Caco-2 (cell line): ENCODE data around the gene C1orf146. TPM values are rescaled to one million over a fixed set of nuclear protein-coding genes. Genes with fewer than 3 reads are reported as not detected.

Source experiments
- BruUV-seq: library from RNA; stranded (reverse); fragments of 400-500 nt; replicated peaks from 2 replicates; lab custom pipeline; 2021; lab: Mats Ljungman, UMichigan
- CTCF ChIA-PET: fragments of 300-600 bp; sonication (Branson Sonifier 250); formaldehyde crosslinking; loops from one replicate; lab custom pipeline; 2022; ENCODE audit warnings: antibody characterized with exemption; lab: Charles Lee
- POLR2A ChIA-PET: fragments of 300-600 bp; sonication (Branson Sonifier 250); formaldehyde crosslinking; loops from one replicate; lab custom pipeline; 2022; ENCODE audit warnings: antibody characterized with exemption; lab: Charles Lee
- DNase-seq, 2 experiments: peaks; one replicate each; pipeline versions ENCODE4 v3.0.0 to v3.0.0-alpha.2; 2020 to 2022
- H3K27me3 ChIP-seq: replicated peaks from 2 replicates; pipeline ENCODE4 v1.6.0; 2011; ENCODE audit warnings: low read length; ENCODE audit not compliant: control insufficient read depth, insufficient read depth
- H3K36me3 ChIP-seq: 2 replicates; pipeline ENCODE4 v1.5.1; 2011; ENCODE audit warnings: low read length; ENCODE audit not compliant: control insufficient read depth, insufficient read depth
- H3K4me1 ChIP-seq: fragments of 250-450 bp; sonication (Bioruptor Pico); 2 replicates; pipeline ENCODE4 v1.5.1; 2020; ENCODE audit warnings: mild to moderate bottlenecking
- H3K4me3 ChIP-seq: 2 replicates; pipeline ENCODE4 v1.5.1; 2011; ENCODE audit warnings: low read depth, mild to moderate bottlenecking, control low read depth, low read length
- H3K9me3 ChIP-seq: fragments of 250-450 bp; sonication (Bioruptor Pico); 2 replicates; pipeline ENCODE4 v1.5.1; 2020; ENCODE audit warnings: mild to moderate bottlenecking, moderate library complexity
- H3K27ac Mint-ChIP-seq: one replicate; pipeline ENCODE4 v1.8.0; 2022; ENCODE audit warnings: mixed read lengths; ENCODE audit not compliant: unreplicated experiment
- H3K27me3 Mint-ChIP-seq: one replicate; pipeline ENCODE4 v1.8.0; 2022; ENCODE audit warnings: mixed read lengths; ENCODE audit not compliant: insufficient read depth, unreplicated experiment
- H3K36me3 Mint-ChIP-seq: one replicate; pipeline ENCODE4 v1.8.0; 2022; ENCODE audit warnings: mild to moderate bottlenecking, mixed read lengths; ENCODE audit not compliant: insufficient read depth, unreplicated experiment
- H3K4me1 Mint-ChIP-seq: one replicate; pipeline ENCODE4 v1.8.0; 2022; ENCODE audit warnings: low read depth, mixed read lengths; ENCODE audit not compliant: unreplicated experiment
- H3K4me3 Mint-ChIP-seq: one replicate; pipeline ENCODE4 v1.8.0; 2022; ENCODE audit warnings: mild to moderate bottlenecking, moderate library complexity, mixed read lengths; ENCODE audit not compliant: unreplicated experiment
- H3K9me3 Mint-ChIP-seq: one replicate; pipeline ENCODE4 v1.8.0; 2022; ENCODE audit warnings: mixed read lengths; ENCODE audit not compliant: unreplicated experiment
- CTCF ChIP-seq, 2 experiments: fragments of 200-600 bp in 1 of 2; IDR thresholded peaks; 1 replicate in 1 of 2; 2 replicates in 1 of 2; pipeline versions ENCODE4 v1.5.1 to v1.8.0; 2011 to 2022; ENCODE audit warnings: antibody characterized with exemption in 1 of 2, control low read depth in 1 of 2, inconsistent platforms in 1 of 2, low read depth in 1 of 2, low read length in 1 of 2, mild to moderate bottlenecking in 1 of 2, moderate library complexity in 1 of 2; ENCODE audit not compliant: insufficient read depth in 1 of 2, severe bottlenecking in 1 of 2, unreplicated experiment in 1 of 2
- intact Hi-C: fragments of 100-400 bp; cut with micrococcal nuclease; formaldehyde crosslinking; loops from one replicate; pipeline ENCODE4 v1.10.0; 2022; ENCODE audit not compliant: unreplicated experiment
- total RNA-seq: library from RNA; stranded (reverse); gene quantifications from 2 replicates; pipeline ENCODE4 v1.2.3, GENCODE V29; 2022

C1orf146 gene
- total RNA-seq, 1 experiment from 2014 or later, result not detected

GRCh38 chr1:92191726-92192125 is 26.0 kb upstream of the C1orf146 start:
- POLR2A ChIA-PET, result interaction anchor here (0.6 kb wide), 1 partner anchor 99 kb away, joined by 3 read pairs; no protein-coding TSS in a partner anchor
- intact Hi-C loops, result no loop called here

GRCh38 chr1:92192246-92192645 is 25.5 kb upstream of the C1orf146 start:
- H3K36me3 ChIP-seq, result no peaks in the 10 kb centered on the region
- Mint-ChIP-seq H3K4me1 (no peaks in the 10 kb centered on the region), H3K27ac (no peak overlapping the region), H3K27me3 (peaks cover 5% of the 10 kb centered on the region), H3K4me3 (no peak overlapping the region), H3K36me3 (no peaks in the 10 kb centered on the region), H3K9me3 (no peaks in the 10 kb centered on the region)
- H3K27me3 ChIP-seq, result no peaks in the 10 kb centered on the region
- no peak for DNase-seq
- TF ChIP-seq CTCF (IDR thresholded peaks at IDR 0.05; ENCODE audit: insufficient read depth in 1 of 2, low read depth in 1 of 2, low read length in 1 of 2, severe bottlenecking in 1 of 2, unreplicated experiment in 1 of 2), result no peak
- no peak overlapping the region for H3K4me3 ChIP-seq
- no peaks in the 10 kb centered on the region for H3K9me3 ChIP-seq
- H3K4me1 ChIP-seq, result no peaks in the 10 kb centered on the region
- ChIA-PET POLR2A (no interaction called here), CTCF (no interaction called here)
- intact Hi-C loops, result no loop called here
- BruUV-seq, result no TSS peak

More at GRCh38 chr1:92191726-92192125, 26.0 kb upstream of the C1orf146 start:
- Mint-ChIP-seq H3K4me3 (no peak overlapping the region), H3K4me1 (no peaks in the 10 kb centered on the region), H3K36me3 (no peaks in the 10 kb centered on the region), H3K9me3 (no peaks in the 10 kb centered on the region), H3K27me3 (peaks cover 7% of the 10 kb centered on the region), H3K27ac (no peak overlapping the region)
- CTCF ChIA-PET, result no interaction called here
- Histone ChIP-seq H3K4me1 (no peaks in the 10 kb centered on the region), H3K36me3 (no peaks in the 10 kb centered on the region), H3K9me3 (no peaks in the 10 kb centered on the region), H3K4me3 (no peak overlapping the region), H3K27me3 (no peaks in the 10 kb centered on the region)
- no peak for DNase-seq
- no TSS peak for BruUV-seq
- TF ChIP-seq CTCF (IDR thresholded peaks at IDR 0.05; ENCODE audit: insufficient read depth in 1 of 2, low read depth in 1 of 2, low read length in 1 of 2, severe bottlenecking in 1 of 2, unreplicated experiment in 1 of 2), result no peak

GRCh38 chr1:92194511-92194910 is 23.2 kb upstream of the C1orf146 start:
- no peak for TF ChIP-seq CTCF (IDR thresholded peaks at IDR 0.05; ENCODE audit: insufficient read depth in 1 of 2, low read depth in 1 of 2, low read length in 1 of 2, severe bottlenecking in 1 of 2, unreplicated experiment in 1 of 2)
- H3K36me3 Mint-ChIP-seq, result no peaks in the 10 kb centered on the region
- H3K27ac Mint-ChIP-seq, result no peak overlapping the region
- H3K27me3 Mint-ChIP-seq, result peaks cover 2% of the 10 kb centered on the region
- no peak overlapping the region for H3K4me3 Mint-ChIP-seq
- H3K36me3 ChIP-seq, result no peaks in the 10 kb centered on the region
- no peaks in the 10 kb centered on the region for H3K9me3 Mint-ChIP-seq
- DNase-seq, result no peak
- H3K27me3 ChIP-seq, result no peaks in the 10 kb centered on the region
- BruUV-seq, result no TSS peak
- POLR2A ChIA-PET, result no interaction called here
- H3K9me3 ChIP-seq, result no peaks in the 10 kb centered on the region
- no peaks in the 10 kb centered on the region for H3K4me1 ChIP-seq
- H3K4me3 ChIP-seq, result no peak overlapping the region
- intact Hi-C loops, result no loop called here
- H3K4me1 Mint-ChIP-seq, result no peaks in the 10 kb centered on the region
- CTCF ChIA-PET, result interaction anchor here (0.5 kb wide), 1 partner anchor 63 kb away, joined by 3 read pairs; no protein-coding TSS in a partner anchor
